ENCODE data around the gene DDX51.
"Not testable (repeated sequence)": the region's sequence is repeated elsewhere in the genome, so short reads cannot be mapped to it uniquely, and the experiment has no call there.

DDX51 gene

DNA sequence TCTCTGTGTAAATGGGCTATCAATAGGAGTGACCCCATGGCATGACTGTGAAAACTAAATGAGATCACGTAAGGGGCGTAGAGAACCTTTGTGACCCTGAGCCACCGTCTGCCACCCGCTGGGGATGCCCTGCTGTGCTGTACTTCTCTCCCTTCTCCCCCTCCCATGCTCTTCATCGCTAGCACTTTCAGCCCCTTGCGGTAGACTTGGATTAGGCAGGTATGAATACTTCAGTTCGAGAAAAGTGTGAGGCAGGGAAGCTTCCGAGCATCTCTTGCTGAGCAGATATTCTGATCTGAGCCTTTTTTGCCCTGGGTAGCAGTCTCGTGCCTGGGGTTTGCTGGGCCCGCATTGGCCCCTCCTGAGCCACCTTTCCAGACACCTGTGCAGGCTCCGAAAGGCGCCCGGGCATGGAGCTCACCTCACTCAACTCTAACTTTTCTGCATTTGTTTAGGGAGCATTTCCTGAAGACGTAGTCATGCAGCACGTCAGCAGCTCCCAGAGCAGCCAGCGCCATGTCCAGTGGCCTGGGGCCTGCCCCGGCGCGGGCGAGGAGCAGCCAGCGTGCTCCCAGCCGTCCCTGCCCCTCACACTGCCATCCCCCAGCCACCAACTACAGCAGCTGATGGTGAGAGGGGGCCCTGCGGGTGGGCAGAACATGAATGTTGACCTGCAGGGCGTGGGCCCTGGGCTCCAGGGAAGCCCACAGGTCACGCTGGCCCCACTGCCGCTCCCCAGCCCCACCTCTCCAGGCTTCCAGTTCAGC is 40.4 kb downstream of the DDX51 start:
- TF ChIP-seq, protein P1, sequence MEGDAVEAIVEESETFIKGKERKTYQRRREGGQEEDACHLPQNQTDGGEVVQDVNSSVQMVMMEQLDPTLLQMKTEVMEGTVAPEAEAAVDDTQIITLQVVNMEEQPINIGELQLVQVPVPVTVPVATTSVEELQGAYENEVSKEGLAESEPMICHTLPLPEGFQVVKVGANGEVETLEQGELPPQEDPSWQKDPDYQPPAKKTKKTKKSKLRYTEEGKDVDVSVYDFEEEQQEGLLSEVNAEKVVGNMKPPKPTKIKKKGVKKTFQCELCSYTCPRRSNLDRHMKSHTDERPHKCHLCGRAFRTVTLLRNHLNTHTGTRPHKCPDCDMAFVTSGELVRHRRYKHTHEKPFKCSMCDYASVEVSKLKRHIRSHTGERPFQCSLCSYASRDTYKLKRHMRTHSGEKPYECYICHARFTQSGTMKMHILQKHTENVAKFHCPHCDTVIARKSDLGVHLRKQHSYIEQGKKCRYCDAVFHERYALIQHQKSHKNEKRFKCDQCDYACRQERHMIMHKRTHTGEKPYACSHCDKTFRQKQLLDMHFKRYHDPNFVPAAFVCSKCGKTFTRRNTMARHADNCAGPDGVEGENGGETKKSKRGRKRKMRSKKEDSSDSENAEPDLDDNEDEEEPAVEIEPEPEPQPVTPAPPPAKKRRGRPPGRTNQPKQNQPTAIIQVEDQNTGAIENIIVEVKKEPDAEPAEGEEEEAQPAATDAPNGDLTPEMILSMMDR (IDR thresholded peaks at IDR 0.05; ENCODE audit: low read depth, low read length, missing control alignments): no peak
- DNase-seq (ENCODE audit: extremely low read depth, low read depth): no peak
- H3K4me3 ChIP-seq (replicated peaks; ENCODE audit: low read depth, low read length): no peak overlapping the region

- H3K4me3 ChIP-seq (replicated peaks; ENCODE audit: low read depth, low read length); DNase-seq (ENCODE audit: extremely low read depth, low read depth): not testable (repeated sequence)
These were observed 41.0 kb downstream of the DDX51 start for GRCh38 chr12:132103072-132103471.

GRCh38 chr12:132102297-132102696 is 41.8 kb downstream of the DDX51 start:
- DNase-seq (ENCODE audit: extremely low read depth, low read depth): no peak
- H3K4me3 ChIP-seq (replicated peaks; ENCODE audit: low read depth, low read length): no peak overlapping the region
- TF ChIP-seq, protein P1 (IDR thresholded peaks at IDR 0.05; ENCODE audit: low read depth, low read length, missing control alignments): no peak

- no peak for DNase-seq (ENCODE audit: extremely low read depth, low read depth)
- H3K4me3 ChIP-seq (replicated peaks; ENCODE audit: low read depth, low read length): no peak overlapping the region
- TF ChIP-seq, protein P1 (IDR thresholded peaks at IDR 0.05; ENCODE audit: low read depth, low read length, missing control alignments): no peak
These were observed 43.6 kb downstream of the DDX51 start for GRCh38 chr12:132100306-132101065.

- no peak overlapping the region for H3K4me3 ChIP-seq (replicated peaks; ENCODE audit: low read depth, low read length)
- no peak for DNase-seq (ENCODE audit: extremely low read depth, low read depth)
- TF ChIP-seq, protein P1 (IDR thresholded peaks at IDR 0.05; ENCODE audit: low read depth, low read length, missing control alignments): no peak
These were observed 44.4 kb downstream of the DDX51 start for GRCh38 chr12:132099739-132100138.

DNA sequence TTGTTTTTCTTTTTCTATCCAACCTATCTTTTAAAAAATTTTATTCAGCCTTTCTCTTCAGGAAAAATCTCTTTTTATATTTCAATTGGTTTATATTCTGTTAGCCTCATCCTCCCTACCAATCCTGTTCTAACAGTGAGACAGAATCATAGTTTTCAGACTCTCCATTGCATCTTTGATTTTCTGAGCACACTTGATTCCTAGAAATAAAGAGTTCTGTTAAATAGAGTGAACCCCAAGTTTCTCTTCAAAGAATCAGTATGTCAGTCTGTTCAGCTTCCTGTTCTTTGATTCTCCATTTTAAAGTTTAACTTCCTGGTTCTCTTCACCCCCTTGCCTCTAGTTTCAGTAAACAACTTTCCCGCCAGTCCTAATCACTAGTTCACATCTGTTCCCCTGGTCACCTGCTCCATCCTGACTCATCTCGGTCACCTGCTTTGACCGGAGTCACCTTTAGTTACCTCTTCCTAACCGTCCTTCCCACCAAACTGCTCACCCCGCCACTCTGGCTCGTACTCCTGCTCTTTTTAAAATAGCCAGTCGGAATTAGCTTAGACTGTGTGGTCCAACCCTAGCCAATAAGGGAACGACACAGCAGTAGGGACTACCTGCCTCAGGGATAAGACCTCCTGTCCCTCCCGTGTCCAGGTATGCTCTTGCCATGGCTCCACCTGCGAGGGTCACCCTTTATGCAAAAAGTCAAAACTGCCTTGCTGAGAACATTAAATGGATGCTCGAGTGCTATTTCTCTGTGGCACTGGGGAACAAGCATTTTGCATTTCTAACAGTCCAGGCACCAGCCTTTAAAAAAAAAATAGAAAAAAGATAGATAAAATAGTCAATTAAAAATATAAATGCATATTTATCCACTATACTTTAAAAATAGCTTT is 48.4 kb downstream of the DDX51 start:
- H3K4me3 ChIP-seq (replicated peaks; ENCODE audit: low read depth, low read length): no peak overlapping the region
- no peak for DNase-seq (ENCODE audit: extremely low read depth, low read depth)
- TF ChIP-seq, protein P1 (IDR thresholded peaks at IDR 0.05; ENCODE audit: low read depth, low read length, missing control alignments): no peak
